Hepatocyte (in vitro differentiated cells): Measurements from ENCODE around the gene CPLANE1. TPM values are rescaled to one million over a fixed set of nuclear protein-coding genes. Genes with fewer than 3 reads are reported as not detected.
"Not testable (repeated sequence)": the region's sequence is repeated elsewhere in the genome, so short reads cannot be mapped to it uniquely, and the experiment has no call there.

Experiments
- DNase-seq: peaks from one replicate; pipeline ENCODE4 v3.0.0-alpha.2; 2016; ENCODE audit warnings: low spot score
- H2AFZ ChIP-seq: fragments of 200-600 bp; sonication (generic); 2 replicates; pipeline ENCODE4 v1.6.0; 2016; ENCODE audit warnings: antibody characterized with exemption, mild to moderate bottlenecking
- H3K27ac ChIP-seq: fragments of 200-600 bp; sonication (generic); 2 replicates; pipeline ENCODE4 v1.5.1; 2016; ENCODE audit warnings: mild to moderate bottlenecking
- H3K27me3 ChIP-seq: fragments of 200-600 bp; sonication (generic); 2 replicates; pipeline ENCODE4 v1.6.1; 2016
- H3K36me3 ChIP-seq: fragments of 200-600 bp; sonication (generic); replicated peaks from 2 replicates; pipeline ENCODE4 v1.5.1; 2016; ENCODE audit warnings: low read depth; ENCODE audit not compliant: insufficient read depth
- H3K4me1 ChIP-seq: fragments of 200-600 bp; sonication (generic); 2 replicates; pipeline ENCODE4 v1.5.1; 2016; ENCODE audit warnings: mild to moderate bottlenecking, moderate library complexity; ENCODE audit not compliant: insufficient read depth
- H3K4me2 ChIP-seq: fragments of 200-600 bp; sonication (generic); 2 replicates; pipeline ENCODE4 v1.6.0; 2016
- H3K4me3 ChIP-seq: fragments of 200-600 bp; sonication (generic); 2 replicates; pipeline ENCODE4 v1.5.1; 2016; ENCODE audit warnings: mild to moderate bottlenecking
- H3K79me2 ChIP-seq: fragments of 200-600 bp; sonication (generic); 2 replicates; pipeline ENCODE4 v1.6.0; 2017; ENCODE audit warnings: mild to moderate bottlenecking
- H3K9me2 ChIP-seq: fragments of 200-600 bp; sonication (generic); replicated peaks from 2 replicates; pipeline ENCODE4 v1.6.0; 2017; ENCODE audit warnings: mild to moderate bottlenecking; ENCODE audit not compliant: insufficient read depth
- H3K9me3 ChIP-seq: fragments of 200-600 bp; sonication (generic); 2 replicates; pipeline ENCODE4 v1.5.1; 2016; ENCODE audit warnings: low read depth, mild to moderate bottlenecking
- H4K20me1 ChIP-seq: fragments of 200-600 bp; sonication (generic); 2 replicates; pipeline ENCODE4 v1.6.0; 2016; ENCODE audit warnings: mild to moderate bottlenecking; ENCODE audit not compliant: insufficient read depth, poor library complexity, severe bottlenecking
- CTCF ChIP-seq: fragments of 200-600 bp; sonication (generic); IDR thresholded peaks from 2 replicates; pipeline ENCODE4 v1.5.1; 2016; ENCODE audit warnings: antibody characterized with exemption, mild to moderate bottlenecking; ENCODE audit not compliant: poor library complexity
- EZH2 ChIP-seq: fragments of 200-600 bp; sonication (generic); IDR thresholded peaks from 2 replicates; pipeline ENCODE4 v1.6.1; 2016; ENCODE audit warnings: antibody characterized with exemption, mild to moderate bottlenecking, borderline replicate concordance
- EZH2phosphoT487 ChIP-seq: fragments of 200-600 bp; sonication (generic); IDR thresholded peaks from one replicate; pipeline ENCODE4 v1.6.1; 2018; ENCODE audit warnings: antibody characterized with exemption, mild to moderate bottlenecking, low read depth, moderate library complexity; ENCODE audit not compliant: unreplicated experiment, severe bottlenecking
- WGBS: methylation state at CpG from one replicate; pipeline ENCODE4 v1.1.6; 2016; ENCODE audit warnings: low lambda C conversion rate; ENCODE audit errors: missing lambda C conversion rate; 5-methylcytosine and 5-hydroxymethylcytosine counted together
- polyA plus RNA-seq: library from polyadenylated mRNA; unstranded; fragments of >200 nt; fragmentation: Nextera tagmentation; extraction: Ambion mirVana; gene quantifications from 2 replicates; pipeline ENCODE4 v1.2.1, GENCODE V29; 2016
- total RNA-seq: library from RNA; depleted of rRNA; stranded (reverse); fragments of >200 nt; gene quantifications from 2 replicates; pipeline ENCODE4 v1.2.3, GENCODE V29; 2014

Gene CPLANE1
- total and polyA plus RNA-seq, 2 experiments from 2014 or later, result 4.3 to 29.6 TPM

GRCh38 chr5:37165761-37166160 lies 83.4 kb downstream of the CPLANE1 start:
- no peak overlapping the region for H2AFZ ChIP-seq
- peak; percentile 8 for DNase-seq
- H3K4me2 ChIP-seq, result no peak overlapping the region
- no peaks in the 10 kb centered on the region for H3K36me3 ChIP-seq
- H3K27ac ChIP-seq, result no peak overlapping the region
- no peaks in the 10 kb centered on the region for H3K9me2 ChIP-seq
- H3K4me1 ChIP-seq, result no peaks in the 10 kb centered on the region
- no peak overlapping the region for H3K4me3 ChIP-seq
- WGBS, result 75% methylated on average over 1 of the region's 1 CpG
- no peaks in the 10 kb centered on the region for H3K79me2 ChIP-seq
- TF ChIP-seq CTCF (no peak), EZH2phosphoT487 (no peak), EZH2 (no peak)
- H3K9me3 ChIP-seq, result no peaks in the 10 kb centered on the region
- H4K20me1 ChIP-seq, result no peaks in the 10 kb centered on the region
- no peaks in the 10 kb centered on the region for H3K27me3 ChIP-seq

- no peak overlapping the region for H3K27ac ChIP-seq
- TF ChIP-seq EZH2 (no peak), EZH2phosphoT487 (no peak), CTCF (no peak)
- no peaks in the 10 kb centered on the region for H3K79me2 ChIP-seq
- H3K4me2 ChIP-seq, result no peak overlapping the region
- no peak overlapping the region for H2AFZ ChIP-seq
- no peaks in the 10 kb centered on the region for H3K9me2 ChIP-seq
- no peak for DNase-seq
- H3K36me3 ChIP-seq, result peaks cover 10% of the 10 kb centered on the region
- H3K4me1 ChIP-seq, result no peaks in the 10 kb centered on the region
- H3K4me3 ChIP-seq, result no peak overlapping the region
- H3K9me3 ChIP-seq, result no peaks in the 10 kb centered on the region
- WGBS, result 97% methylated on average over 3 of the region's 3 CpGs
- H3K27me3 ChIP-seq, result no peaks in the 10 kb centered on the region
- no peaks in the 10 kb centered on the region for H4K20me1 ChIP-seq
These were observed 95.5 kb downstream of the CPLANE1 start for GRCh38 chr5:37153661-37154060.

DNA sequence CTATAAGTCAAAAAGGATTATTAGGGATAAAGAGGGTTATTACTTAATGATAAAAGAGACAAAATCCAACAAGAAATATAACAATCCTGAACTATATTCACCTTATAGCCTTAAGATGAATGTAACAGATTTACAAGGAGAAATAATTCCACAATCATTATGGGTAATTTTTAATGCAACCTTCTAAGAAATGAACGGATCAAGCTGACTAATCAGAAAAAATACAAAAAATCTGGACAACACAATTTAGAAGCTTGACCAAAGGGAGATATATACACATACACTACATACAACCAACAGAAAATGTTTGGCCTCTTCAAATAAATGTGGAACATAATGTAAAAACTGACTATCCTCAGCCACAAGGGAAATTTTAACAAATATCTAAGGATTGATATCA lies 102.3 kb downstream of the CPLANE1 start:
- Histone ChIP-seq H4K20me1 (peaks cover 3% of the 10 kb centered on the region), H3K27me3 (no peaks in the 10 kb centered on the region), H3K9me3 (no peaks in the 10 kb centered on the region), H3K79me2 (no peaks in the 10 kb centered on the region), H3K9me2 (no peaks in the 10 kb centered on the region), H3K4me2 (no peak overlapping the region), H3K4me1 (no peaks in the 10 kb centered on the region), H3K36me3 (no peaks in the 10 kb centered on the region), H2AFZ (no peak overlapping the region), H3K4me3 (no peak overlapping the region), H3K27ac (no peak overlapping the region)
- WGBS, result 100% methylated on average over 1 of the region's 1 CpG
- no peak for DNase-seq
- no peak for TF ChIP-seq EZH2
- no peak for TF ChIP-seq CTCF
- TF ChIP-seq EZH2phosphoT487, result no peak

DNA sequence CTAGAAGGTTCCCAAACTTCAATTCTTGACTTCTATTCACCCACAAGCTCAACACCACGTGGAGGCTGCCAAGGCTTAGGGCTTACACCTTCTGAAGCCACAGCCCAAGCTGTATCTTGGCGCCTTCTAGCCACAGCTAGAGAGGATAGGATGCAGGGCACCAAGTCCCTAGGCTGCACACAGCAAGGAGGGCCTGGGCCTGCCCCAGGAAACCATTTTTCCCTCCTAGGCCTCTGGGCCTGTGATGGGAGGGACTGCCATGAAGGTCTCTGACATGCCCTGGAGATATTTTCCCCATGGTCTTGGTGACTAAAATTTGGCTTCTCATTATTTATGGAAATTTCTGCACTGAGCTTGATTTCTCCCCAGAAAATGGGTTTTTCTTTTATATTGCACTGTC lies 112.5 kb downstream of the CPLANE1 start:
- WGBS, result 95% methylated on average over 2 of the region's 2 CpGs
- Histone ChIP-seq H4K20me1 (no peaks in the 10 kb centered on the region), H3K36me3 (no peaks in the 10 kb centered on the region), H3K4me3 (no peak overlapping the region), H2AFZ (no peak overlapping the region), H3K79me2 (no peaks in the 10 kb centered on the region), H3K27ac (no peak overlapping the region), H3K27me3 (no peaks in the 10 kb centered on the region), H3K4me2 (no peak overlapping the region), H3K4me1 (no peaks in the 10 kb centered on the region), H3K9me2 (no peaks in the 10 kb centered on the region), H3K9me3 (peaks cover 6% of the 10 kb centered on the region)
- no peak for DNase-seq
- no peak for TF ChIP-seq EZH2
- TF ChIP-seq CTCF, result no peak
- TF ChIP-seq EZH2phosphoT487, result no peak

- H3K4me2 ChIP-seq, H4K20me1 ChIP-seq, H3K4me3 ChIP-seq, H3K9me3 ChIP-seq, H3K79me2 ChIP-seq, H3K9me2 ChIP-seq, H2AFZ ChIP-seq, H3K27me3 ChIP-seq, H3K4me1 ChIP-seq, DNase-seq, H3K27ac ChIP-seq, H3K36me3 ChIP-seq: not testable (repeated sequence)
- WGBS, result 97% methylated on average over 6 of the region's 6 CpGs
These were observed 113.9 kb downstream of the CPLANE1 start for GRCh38 chr5:37135312-37135711.
